Tibial nerve (tissue), 4 donors: Measurements from ENCODE around the gene TMEM120B. TPM values are rescaled to one million over a fixed set of nuclear protein-coding genes. Genes with fewer than 3 reads are reported as not detected.

ENCODE experiments used
- DNase-seq, 2 donors: peaks; one replicate each; pipeline ENCODE4 v3.0.0-alpha.2; 2019; ENCODE audit warnings: low spot score in 2 of 2
- H3K27ac ChIP-seq, 4 donors: fragments of 200-600 bp; sonication (generic) in 3 of 4; one replicate each; pipeline ENCODE4 v1.5.1; 2017 to 2019; ENCODE audit warnings: mild to moderate bottlenecking in 1 of 4
- H3K27me3 ChIP-seq, 2 donors: fragments of 200-600 bp; sonication (generic) in 1 of 2; one replicate each; pipeline versions ENCODE4 v1.5.1 to v1.6.0; 2017 to 2019
- H3K36me3 ChIP-seq, 3 donors: fragments of 200-600 bp; sonication (generic); one replicate each; pipeline ENCODE4 v1.5.1; 2018 to 2019
- H3K4me1 ChIP-seq, 4 donors: fragments of 200-600 bp; sonication (generic) in 3 of 4; one replicate each; pipeline ENCODE4 v1.5.1; 2017 to 2019
- H3K4me3 ChIP-seq, 4 donors: fragments of 200-600 bp; sonication (generic) in 3 of 4; one replicate each; pipeline ENCODE4 v1.5.1; 2017 to 2019; ENCODE audit warnings: mild to moderate bottlenecking in 1 of 4, moderate library complexity in 1 of 4
- H3K9me3 ChIP-seq, 4 donors: fragments of 200-600 bp; sonication (generic) in 3 of 4; one replicate each; pipeline ENCODE4 v1.5.1; 2017 to 2019
- EP300 ChIP-seq, 2 donors: sonication (generic); formaldehyde crosslinking; IDR thresholded peaks; one replicate each; pipeline ENCODE4 v1.6.1; 2017; ENCODE audit warnings: antibody characterized with exemption in 2 of 2, mild to moderate bottlenecking in 1 of 2
- POLR2A ChIP-seq, 2 donors: fragments of 450-650 bp; IDR thresholded peaks; one replicate each; pipeline ENCODE4 v1.6.1; 2017; ENCODE audit warnings: antibody characterized with exemption in 2 of 2, mild to moderate bottlenecking in 2 of 2, moderate library complexity in 2 of 2
- WGBS, 2 donors: methylation state at CpG; one replicate each; pipeline ENCODE4 v1.1.5; 2018; 5-methylcytosine and 5-hydroxymethylcytosine counted together
- total RNA-seq, 4 donors: library from RNA; depleted of rRNA; stranded (reverse); fragments of >200 nt; gene quantifications; one replicate each; pipeline ENCODE4 v1.1.0, GENCODE V29; 2016
- TF ChIP-seq, protein P1 (sequence below), 5 experiments: fragments of 200-600 bp in 3 of 5; fragments of 450-650 bp in 2 of 5; sonication (generic) in 3 of 5; IDR thresholded peaks; one replicate each; pipeline ENCODE4 v1.5.1; 2016 to 2019; ENCODE audit warnings: antibody characterized with exemption in 5 of 5, mild to moderate bottlenecking in 3 of 5, moderate library complexity in 2 of 5

TMEM120B gene
- total RNA-seq, 4 donors from 2014 or later = 10.1 to 13.9 (median 11.5) TPM

- 63 to 71% methylated on average over 13 of the region's 13 CpGs for WGBS, 2 donors
- Histone ChIP-seq H3K4me1 (peaks cover 0 to 12% (median 5%) of the 10 kb centered on the region in 4 donors), H3K9me3 (no peaks in the 10 kb centered on the region), H3K4me3 (no peak overlapping the region), H3K36me3 (peaks cover 0 to 20% (median 0%) of the 10 kb centered on the region in 3 donors), H3K27me3 (no peaks in the 10 kb centered on the region), H3K27ac (peak overlapping the region in 2 of 4 donors; percentile 67 to 87)
- TF ChIP-seq EP300 (IDR thresholded peaks at IDR 0.05) (no peak), POLR2A (IDR thresholded peaks at IDR 0.05) (no peak)
- TF ChIP-seq, protein P1, sequence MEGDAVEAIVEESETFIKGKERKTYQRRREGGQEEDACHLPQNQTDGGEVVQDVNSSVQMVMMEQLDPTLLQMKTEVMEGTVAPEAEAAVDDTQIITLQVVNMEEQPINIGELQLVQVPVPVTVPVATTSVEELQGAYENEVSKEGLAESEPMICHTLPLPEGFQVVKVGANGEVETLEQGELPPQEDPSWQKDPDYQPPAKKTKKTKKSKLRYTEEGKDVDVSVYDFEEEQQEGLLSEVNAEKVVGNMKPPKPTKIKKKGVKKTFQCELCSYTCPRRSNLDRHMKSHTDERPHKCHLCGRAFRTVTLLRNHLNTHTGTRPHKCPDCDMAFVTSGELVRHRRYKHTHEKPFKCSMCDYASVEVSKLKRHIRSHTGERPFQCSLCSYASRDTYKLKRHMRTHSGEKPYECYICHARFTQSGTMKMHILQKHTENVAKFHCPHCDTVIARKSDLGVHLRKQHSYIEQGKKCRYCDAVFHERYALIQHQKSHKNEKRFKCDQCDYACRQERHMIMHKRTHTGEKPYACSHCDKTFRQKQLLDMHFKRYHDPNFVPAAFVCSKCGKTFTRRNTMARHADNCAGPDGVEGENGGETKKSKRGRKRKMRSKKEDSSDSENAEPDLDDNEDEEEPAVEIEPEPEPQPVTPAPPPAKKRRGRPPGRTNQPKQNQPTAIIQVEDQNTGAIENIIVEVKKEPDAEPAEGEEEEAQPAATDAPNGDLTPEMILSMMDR (IDR thresholded peaks at IDR 0.05) = no peak
- DNase-seq = no peak
Observed at GRCh38 chr12:121748218-121748570, 35.6 kb downstream of the TMEM120B start.

DNA sequence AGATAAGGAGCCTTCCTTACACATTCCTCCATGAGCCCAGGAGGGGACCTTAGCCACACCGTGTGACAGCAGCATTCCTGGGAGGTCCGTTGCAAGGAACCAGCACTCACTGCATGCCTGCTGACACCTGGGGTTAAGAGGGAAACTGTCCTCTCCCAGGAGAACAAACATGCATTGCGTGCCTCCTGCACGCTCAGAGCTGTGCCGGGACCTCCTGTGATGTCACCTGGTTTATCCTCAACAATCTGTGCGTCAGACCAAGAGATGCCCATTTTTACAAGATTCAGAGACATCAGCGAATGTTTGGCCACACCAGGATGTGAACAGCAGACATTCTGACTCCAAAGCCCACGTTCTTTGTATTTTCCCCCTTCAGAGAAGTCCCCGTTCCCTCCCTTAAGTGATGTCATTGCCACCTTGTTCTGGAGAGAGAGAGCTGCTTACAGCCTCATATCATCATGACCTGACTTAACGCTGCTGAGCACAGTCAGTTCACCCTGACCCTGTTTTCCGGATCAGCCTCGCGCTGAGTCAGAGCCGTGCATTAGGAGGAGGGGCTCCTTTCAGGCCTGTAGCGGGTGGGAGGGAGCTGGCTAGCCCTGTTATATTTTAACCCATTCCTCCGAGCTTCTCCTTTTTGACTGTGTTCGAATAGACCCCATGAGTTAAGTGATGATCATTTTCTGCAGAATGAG, 36.2 kb downstream of the TMEM120B start:
- 28 to 44% methylated on average over 12 to 17 of the region's 17 CpGs for WGBS, 2 donors
- Histone ChIP-seq H3K4me3 (no peak overlapping the region), H3K27ac (peak overlapping the region in 2 of 4 donors; percentile 67 to 87), H3K9me3 (no peaks in the 10 kb centered on the region), H3K4me1 (peaks cover 0 to 17% (median 5%) of the 10 kb centered on the region in 4 donors), H3K36me3 (peaks cover 0 to 21% (median 0%) of the 10 kb centered on the region in 3 donors), H3K27me3 (no peaks in the 10 kb centered on the region)
- TF ChIP-seq EP300 (IDR thresholded peaks at IDR 0.05) = peak in 1 of 2 donors; percentile 27
- TF ChIP-seq, protein P1 (IDR thresholded peaks at IDR 0.05) = no peak
- DNase-seq = no peak

DNA sequence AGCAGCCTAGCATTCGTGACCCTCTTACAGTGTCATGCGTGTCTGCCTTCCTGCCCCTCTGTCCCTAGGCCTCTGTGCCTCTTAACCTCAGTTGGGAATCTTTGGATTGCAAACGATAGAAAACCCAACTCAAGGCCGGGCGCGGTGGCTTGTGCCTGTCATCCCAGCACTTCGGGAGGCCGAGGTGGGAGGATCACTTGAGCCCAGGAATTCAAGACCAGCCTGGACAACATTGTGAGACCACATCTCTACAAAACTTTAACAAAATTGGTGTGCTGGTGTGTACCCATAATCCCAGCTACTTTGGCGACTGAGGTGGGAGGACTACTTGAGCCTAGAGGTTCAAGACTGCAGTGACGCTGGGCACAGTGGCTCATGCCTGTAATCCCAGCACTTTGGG, 36.7 kb downstream of the TMEM120B start:
- Histone ChIP-seq H3K9me3 (no peaks in the 10 kb centered on the region), H3K4me1 (peaks cover 0 to 23% (median 5%) of the 10 kb centered on the region in 4 donors), H3K4me3 (no peak overlapping the region), H3K27me3 (no peaks in the 10 kb centered on the region), H3K27ac (peak overlapping the region in 2 of 4 donors; percentile 67 to 87), H3K36me3 (peaks cover 0 to 26% (median 0%) of the 10 kb centered on the region in 3 donors)
- TF ChIP-seq POLR2A (IDR thresholded peaks at IDR 0.05) (no peak), EP300 (IDR thresholded peaks at IDR 0.05) (no peak)
- TF ChIP-seq, protein P1 (IDR thresholded peaks at IDR 0.05) = no peak
- WGBS, 2 donors = 70 to 79% methylated on average over 10 of the region's 10 CpGs
- DNase-seq = no peak

DNA sequence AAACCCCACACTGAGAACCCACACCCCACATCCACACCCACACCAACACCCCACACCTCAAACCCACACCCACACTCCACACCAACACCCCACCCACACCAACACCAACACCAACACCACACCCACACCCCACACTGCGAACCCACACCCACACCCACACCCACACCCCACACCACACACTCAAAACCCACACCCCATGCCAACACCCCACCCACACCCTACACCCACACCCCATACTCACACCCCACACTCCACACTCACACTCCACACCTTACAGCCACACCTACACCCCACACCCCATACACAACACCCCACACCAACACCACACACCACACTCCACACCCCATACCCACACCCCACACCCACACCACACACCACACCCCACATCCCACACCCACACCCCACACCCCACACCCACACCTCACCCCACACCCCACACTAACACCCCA, 38.0 kb downstream of the TMEM120B start:
- no peaks in the 10 kb centered on the region for H3K9me3 ChIP-seq
- 0 to 50% methylated on average over 1 of the region's 1 CpG for WGBS, 2 donors
- H3K27me3 ChIP-seq = no peaks in the 10 kb centered on the region
- no peak for DNase-seq
- TF ChIP-seq, protein P1 (IDR thresholded peaks at IDR 0.05) = no peak
- TF ChIP-seq POLR2A (IDR thresholded peaks at IDR 0.05) (no peak), EP300 (IDR thresholded peaks at IDR 0.05) (no peak)
- H3K36me3 ChIP-seq = peaks cover 0 to 31% (median 0%) of the 10 kb centered on the region in 3 donors
- H3K4me3 ChIP-seq = no peak overlapping the region
- H3K27ac ChIP-seq = no peak overlapping the region
- peaks cover 0 to 31% (median 9%) of the 10 kb centered on the region in 4 donors for H3K4me1 ChIP-seq

DNA sequence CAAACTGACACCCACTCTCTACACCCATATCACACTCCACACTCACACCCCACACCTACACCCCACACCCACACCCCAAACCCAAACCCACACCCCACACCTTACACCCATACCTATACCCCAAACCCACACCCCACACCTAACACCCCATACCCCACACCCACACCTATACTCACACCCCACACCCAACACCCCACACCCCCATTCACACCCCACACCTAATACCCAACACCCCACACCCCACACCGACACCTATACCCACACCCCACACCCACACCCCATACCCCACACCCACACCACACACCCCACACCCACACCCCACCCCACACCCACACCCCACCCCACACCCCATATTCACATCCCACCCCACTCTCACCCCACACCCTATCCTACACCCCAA, 38.5 kb downstream of the TMEM120B start:
- TF ChIP-seq EP300 (IDR thresholded peaks at IDR 0.05) (no peak), POLR2A (IDR thresholded peaks at IDR 0.05) (no peak)
- TF ChIP-seq, protein P1 (IDR thresholded peaks at IDR 0.05) = no peak
- Histone ChIP-seq H3K9me3 (no peaks in the 10 kb centered on the region), H3K36me3 (peaks cover 0 to 31% (median 0%) of the 10 kb centered on the region in 3 donors), H3K27ac (no peak overlapping the region), H3K4me1 (peaks cover 0 to 31% (median 9%) of the 10 kb centered on the region in 4 donors), H3K27me3 (no peaks in the 10 kb centered on the region), H3K4me3 (no peak overlapping the region)
- no peak for DNase-seq
- 100% methylated on average over 1 of the region's 1 CpG for WGBS, 2 donors
